Measurements from ENCODE around the gene TMPRSS11B. TPM values are rescaled to one million over a fixed set of nuclear protein-coding genes. Genes with fewer than 3 reads are reported as not detected.

The TMPRSS11B gene
- polyA plus RNA-seq, 1 donor from 2014 or later = not detected

DNA sequence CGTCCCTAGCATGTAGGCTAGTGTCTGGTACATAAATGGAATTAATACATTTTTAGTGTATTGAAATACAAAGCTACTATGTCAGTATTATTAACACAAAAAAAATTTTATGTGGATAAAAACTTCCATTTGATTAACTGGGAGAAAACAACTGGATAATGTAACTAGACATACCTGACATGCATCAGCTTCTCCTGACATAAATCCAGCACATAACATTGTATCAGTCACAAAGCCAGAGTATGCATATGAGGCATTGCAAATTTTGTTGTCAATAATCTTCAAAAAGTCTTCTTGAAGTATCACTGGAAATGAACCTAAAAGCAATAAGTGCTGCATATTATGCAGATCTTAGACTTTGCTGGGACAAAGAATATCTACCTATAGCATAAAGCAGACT, 16.9 kb downstream of the TMPRSS11B start:
- no peaks in the 10 kb centered on the region for H3K27me3 ChIP-seq (ENCODE audit: insufficient read depth, low read depth, low read length)
- no peak overlapping the region for H3K4me3 ChIP-seq (ENCODE audit: low read length)
- no peak overlapping the region for H2AFZ ChIP-seq (ENCODE audit: low read depth, low read length)
- TF ChIP-seq, protein P1, sequence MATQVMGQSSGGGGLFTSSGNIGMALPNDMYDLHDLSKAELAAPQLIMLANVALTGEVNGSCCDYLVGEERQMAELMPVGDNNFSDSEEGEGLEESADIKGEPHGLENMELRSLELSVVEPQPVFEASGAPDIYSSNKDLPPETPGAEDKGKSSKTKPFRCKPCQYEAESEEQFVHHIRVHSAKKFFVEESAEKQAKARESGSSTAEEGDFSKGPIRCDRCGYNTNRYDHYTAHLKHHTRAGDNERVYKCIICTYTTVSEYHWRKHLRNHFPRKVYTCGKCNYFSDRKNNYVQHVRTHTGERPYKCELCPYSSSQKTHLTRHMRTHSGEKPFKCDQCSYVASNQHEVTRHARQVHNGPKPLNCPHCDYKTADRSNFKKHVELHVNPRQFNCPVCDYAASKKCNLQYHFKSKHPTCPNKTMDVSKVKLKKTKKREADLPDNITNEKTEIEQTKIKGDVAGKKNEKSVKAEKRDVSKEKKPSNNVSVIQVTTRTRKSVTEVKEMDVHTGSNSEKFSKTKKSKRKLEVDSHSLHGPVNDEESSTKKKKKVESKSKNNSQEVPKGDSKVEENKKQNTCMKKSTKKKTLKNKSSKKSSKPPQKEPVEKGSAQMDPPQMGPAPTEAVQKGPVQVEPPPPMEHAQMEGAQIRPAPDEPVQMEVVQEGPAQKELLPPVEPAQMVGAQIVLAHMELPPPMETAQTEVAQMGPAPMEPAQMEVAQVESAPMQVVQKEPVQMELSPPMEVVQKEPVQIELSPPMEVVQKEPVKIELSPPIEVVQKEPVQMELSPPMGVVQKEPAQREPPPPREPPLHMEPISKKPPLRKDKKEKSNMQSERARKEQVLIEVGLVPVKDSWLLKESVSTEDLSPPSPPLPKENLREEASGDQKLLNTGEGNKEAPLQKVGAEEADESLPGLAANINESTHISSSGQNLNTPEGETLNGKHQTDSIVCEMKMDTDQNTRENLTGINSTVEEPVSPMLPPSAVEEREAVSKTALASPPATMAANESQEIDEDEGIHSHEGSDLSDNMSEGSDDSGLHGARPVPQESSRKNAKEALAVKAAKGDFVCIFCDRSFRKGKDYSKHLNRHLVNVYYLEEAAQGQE (IDR thresholded peaks at IDR 0.05; ENCODE audit: borderline replicate concordance) = peak; percentile 76
- TF ChIP-seq RAD21 (conservative IDR thresholded peaks at IDR 0.05) (no peak), EZH2 (IDR thresholded peaks at IDR 0.05; ENCODE audit: borderline replicate concordance, insufficient read depth, low read length, poor library complexity, severe bottlenecking) (no peak), EP300 (conservative IDR thresholded peaks at IDR 0.05; ENCODE audit: poor library complexity, severe bottlenecking) (peak; percentile 94), POLR2AphosphoS5 (IDR thresholded peaks at IDR 0.05) (peak; percentile 54)
- no peak overlapping the region for H3K4me2 ChIP-seq (ENCODE audit: low read length)
- no peak overlapping the region for H3K9ac ChIP-seq (ENCODE audit: low read length)
- H3F3A ChIP-seq (ENCODE audit: insufficient read depth, low read length, poor library complexity, severe bottlenecking) = no peaks in the 10 kb centered on the region
- H3K36me3 ChIP-seq (ENCODE audit: insufficient read depth, low read length) = no peaks in the 10 kb centered on the region
- no peaks in the 10 kb centered on the region for H3K79me2 ChIP-seq (replicated peaks; ENCODE audit: insufficient read depth, low read length)
- no peaks in the 10 kb centered on the region for H3K9me2 ChIP-seq (ENCODE audit: insufficient read depth, low read length)
- H3K27ac ChIP-seq (ENCODE audit: low read length) = peak overlapping the region; percentile 8
- no peaks in the 10 kb centered on the region for H4K20me1 ChIP-seq (ENCODE audit: insufficient read depth)
- no peaks in the 10 kb centered on the region for H3K9me3 ChIP-seq (ENCODE audit: low read length)

DNA sequence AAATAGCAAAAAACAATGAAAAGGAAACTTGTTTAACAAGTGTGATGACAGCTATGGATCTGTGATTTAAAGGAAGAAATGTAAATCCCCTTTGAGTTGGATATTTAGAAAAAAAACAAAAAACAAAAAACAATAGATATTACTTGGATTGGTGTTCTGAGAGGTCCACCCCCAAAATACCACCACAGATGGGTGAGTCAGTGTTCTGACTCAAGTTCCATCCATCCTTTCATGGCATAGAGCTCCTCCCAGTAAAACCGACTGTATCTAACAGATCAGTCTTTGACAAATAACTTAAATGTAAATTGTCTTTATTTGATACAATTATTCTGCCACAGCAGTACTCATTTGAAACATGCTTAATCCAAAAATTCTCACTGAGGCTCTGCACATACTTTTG, 27.4 kb downstream of the TMPRSS11B start:
- H3K79me2 ChIP-seq (replicated peaks; ENCODE audit: insufficient read depth, low read length) = no peaks in the 10 kb centered on the region
- H3K4me3 ChIP-seq (ENCODE audit: low read length) = no peak overlapping the region
- H3F3A ChIP-seq (ENCODE audit: insufficient read depth, low read length, poor library complexity, severe bottlenecking) = no peaks in the 10 kb centered on the region
- H3K9me3 ChIP-seq (ENCODE audit: low read length) = no peaks in the 10 kb centered on the region
- H3K27me3 ChIP-seq (ENCODE audit: insufficient read depth, low read depth, low read length) = no peaks in the 10 kb centered on the region
- no peak overlapping the region for H3K4me2 ChIP-seq (ENCODE audit: low read length)
- H2AFZ ChIP-seq (ENCODE audit: low read depth, low read length) = no peak overlapping the region
- no peaks in the 10 kb centered on the region for H3K36me3 ChIP-seq (ENCODE audit: insufficient read depth, low read length)
- H4K20me1 ChIP-seq (ENCODE audit: insufficient read depth) = no peaks in the 10 kb centered on the region
- H3K27ac ChIP-seq (ENCODE audit: low read length) = no peak overlapping the region
- H3K9me2 ChIP-seq (ENCODE audit: insufficient read depth, low read length) = no peaks in the 10 kb centered on the region
- TF ChIP-seq EP300 (conservative IDR thresholded peaks at IDR 0.05; ENCODE audit: poor library complexity, severe bottlenecking) = no peak
- TF ChIP-seq MXI1 (conservative IDR thresholded peaks at IDR 0.05; ENCODE audit: poor library complexity, severe bottlenecking) = no peak
- TF ChIP-seq, protein P1 (IDR thresholded peaks at IDR 0.05; ENCODE audit: borderline replicate concordance) = no peak
- no peak for TF ChIP-seq SMC3 (conservative IDR thresholded peaks at IDR 0.05; ENCODE audit: poor library complexity)
- TF ChIP-seq, protein P2, sequence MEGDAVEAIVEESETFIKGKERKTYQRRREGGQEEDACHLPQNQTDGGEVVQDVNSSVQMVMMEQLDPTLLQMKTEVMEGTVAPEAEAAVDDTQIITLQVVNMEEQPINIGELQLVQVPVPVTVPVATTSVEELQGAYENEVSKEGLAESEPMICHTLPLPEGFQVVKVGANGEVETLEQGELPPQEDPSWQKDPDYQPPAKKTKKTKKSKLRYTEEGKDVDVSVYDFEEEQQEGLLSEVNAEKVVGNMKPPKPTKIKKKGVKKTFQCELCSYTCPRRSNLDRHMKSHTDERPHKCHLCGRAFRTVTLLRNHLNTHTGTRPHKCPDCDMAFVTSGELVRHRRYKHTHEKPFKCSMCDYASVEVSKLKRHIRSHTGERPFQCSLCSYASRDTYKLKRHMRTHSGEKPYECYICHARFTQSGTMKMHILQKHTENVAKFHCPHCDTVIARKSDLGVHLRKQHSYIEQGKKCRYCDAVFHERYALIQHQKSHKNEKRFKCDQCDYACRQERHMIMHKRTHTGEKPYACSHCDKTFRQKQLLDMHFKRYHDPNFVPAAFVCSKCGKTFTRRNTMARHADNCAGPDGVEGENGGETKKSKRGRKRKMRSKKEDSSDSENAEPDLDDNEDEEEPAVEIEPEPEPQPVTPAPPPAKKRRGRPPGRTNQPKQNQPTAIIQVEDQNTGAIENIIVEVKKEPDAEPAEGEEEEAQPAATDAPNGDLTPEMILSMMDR (IDR thresholded peaks at IDR 0.05; ENCODE audit: poor library complexity, severe bottlenecking) = no peak
- TF ChIP-seq EZH2 (IDR thresholded peaks at IDR 0.05; ENCODE audit: borderline replicate concordance, insufficient read depth, low read length, poor library complexity, severe bottlenecking) = no peak
- TF ChIP-seq RAD21 (conservative IDR thresholded peaks at IDR 0.05) = no peak
- TF ChIP-seq POLR2AphosphoS5 (IDR thresholded peaks at IDR 0.05) = no peak
- TF ChIP-seq TAF1 (IDR thresholded peaks at IDR 0.05; ENCODE audit: low read depth) = no peak
- H3K9ac ChIP-seq (ENCODE audit: low read length) = no peak overlapping the region
